Bronchus fibroblast of lung (primary cell): ENCODE results near the gene ALDH2. TPM values are rescaled to one million over a fixed set of nuclear protein-coding genes. Genes with fewer than 3 reads are reported as not detected.

Source experiments
- total RNA-seq: library from RNA; depleted of rRNA; stranded (reverse); fragments of >200 nt; gene quantifications from 2 replicates; pipeline ENCODE4 v1.2.3, GENCODE V29; 2015

ALDH2 gene
- total RNA-seq: 31.7 and 32.6 TPM in 2 replicates

GRCh38 chr12:111766608-111767361 lies at the start of gene ALDH2:
Gene ALDH2, plus strand, starts transcription at chr12:111766933. Its CDS starts 50 bp downstream, at chr12:111766983.

DNA sequence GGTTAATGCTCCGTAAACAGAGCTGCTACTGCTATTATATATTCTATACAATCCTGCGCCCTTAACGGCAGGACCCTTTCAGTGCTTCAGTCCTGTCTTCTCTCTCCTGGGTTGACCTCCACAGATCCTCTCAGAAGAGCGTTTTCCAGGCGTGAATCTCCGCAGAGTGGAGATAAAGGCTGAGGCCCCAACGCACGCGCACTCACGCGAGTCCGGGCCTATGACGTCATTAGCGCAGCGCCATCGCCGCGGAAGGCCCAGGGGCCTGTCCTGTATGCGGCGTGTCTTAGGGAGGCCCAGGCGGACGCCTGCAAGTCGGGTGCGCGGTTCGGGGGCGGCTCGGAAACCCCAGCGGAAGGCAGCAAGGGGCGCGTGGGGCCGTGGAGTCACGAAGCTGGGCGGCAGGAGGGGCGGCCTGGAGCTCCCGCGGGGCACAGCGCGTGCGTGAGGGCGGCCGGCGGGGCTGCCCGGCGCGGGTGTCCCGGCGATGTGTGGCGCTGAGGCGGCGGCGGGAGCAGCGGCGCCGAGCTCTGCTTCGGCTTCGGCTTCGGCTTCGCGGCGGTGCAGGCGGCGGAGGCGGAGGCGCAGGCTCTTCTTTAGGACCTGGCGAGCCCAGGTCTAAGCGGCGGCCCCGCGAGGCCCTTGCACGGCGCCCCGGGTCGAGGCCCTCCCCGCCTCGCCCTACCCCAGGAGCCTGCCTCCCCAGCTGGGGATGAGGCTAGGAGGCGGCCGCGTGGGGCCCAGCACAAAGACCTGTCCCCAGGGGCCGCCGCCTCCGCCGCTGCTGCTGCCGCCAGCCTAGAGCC lies 75.2 kb downstream of the ALDH2 start, which contains the start of gene MAPKAPK5:
Gene MAPKAPK5 (plus strand): TSS at position 479 of the 806 bp plus-strand sequence. CDS start 506 bp downstream, outside the sequence.

Other genes starting within 250 kb of the ALDH2 start
- gene ATXN2, start 167.6 kb upstream of the ALDH2 start, total RNA-seq: 13.7 and 19.2 TPM in 2 replicates
- gene BRAP, start 81.0 kb upstream of the ALDH2 start, total RNA-seq: 8.6 and 12.4 TPM in 2 replicates
- 24.5 and 26.2 TPM in 2 replicates for gene ACAD10, start 80.9 kb upstream of the ALDH2 start, total RNA-seq
- gene MAPKAPK5, start 75.3 kb downstream of the ALDH2 start, total RNA-seq: 43.4 and 60.0 TPM in 2 replicates
- gene TMEM116, start 246.2 kb downstream of the ALDH2 start, total RNA-seq: 5.9 and 6.8 TPM in 2 replicates
- 68.7 and 77.2 TPM in 2 replicates for gene ERP29, start 246.5 kb downstream of the ALDH2 start, total RNA-seq